ENCODE data around the gene OR10K1.
"Not testable (repeated sequence)": the region's sequence is repeated elsewhere in the genome, so short reads cannot be mapped to it uniquely, and the experiment has no call there.

Gene OR10K1, protein sequence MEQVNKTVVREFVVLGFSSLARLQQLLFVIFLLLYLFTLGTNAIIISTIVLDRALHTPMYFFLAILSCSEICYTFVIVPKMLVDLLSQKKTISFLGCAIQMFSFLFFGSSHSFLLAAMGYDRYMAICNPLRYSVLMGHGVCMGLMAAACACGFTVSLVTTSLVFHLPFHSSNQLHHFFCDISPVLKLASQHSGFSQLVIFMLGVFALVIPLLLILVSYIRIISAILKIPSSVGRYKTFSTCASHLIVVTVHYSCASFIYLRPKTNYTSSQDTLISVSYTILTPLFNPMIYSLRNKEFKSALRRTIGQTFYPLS

DNA sequence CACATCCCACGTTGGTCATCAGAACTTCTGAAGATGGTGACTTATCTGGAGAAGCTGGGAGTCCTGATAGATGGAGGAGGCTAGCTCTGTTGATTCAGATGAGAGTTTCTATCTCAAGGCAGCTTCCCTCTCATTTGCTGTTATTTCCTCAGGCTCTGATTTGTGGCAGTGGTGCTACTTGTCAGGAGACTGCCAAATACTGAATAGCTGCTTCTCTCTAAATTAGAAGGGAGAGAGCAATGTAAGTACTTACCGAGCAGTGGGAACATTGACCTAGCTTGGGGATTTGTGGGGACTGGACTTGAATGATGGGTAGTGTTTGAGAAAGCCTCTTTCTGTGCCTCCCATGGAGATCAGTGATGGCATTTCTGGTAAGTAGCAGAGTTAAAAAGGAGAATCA is at the start of gene OR10K1:
OR10K1 (plus strand) TSS at position 301 of the 400 bp plus-strand sequence. CDS start 3,728 bp downstream, outside the sequence.
- H3K9me3 ChIP-seq (ENCODE audit: control insufficient read depth, low read length) = no peaks in the 10 kb centered on the region
- no peaks in the 10 kb centered on the region for H3K27me3 ChIP-seq (replicated peaks; ENCODE audit: control insufficient read depth, insufficient read depth, low read length)
- no peaks in the 10 kb centered on the region for H3K36me3 ChIP-seq (ENCODE audit: control insufficient read depth, insufficient read depth, low read length, severe bottlenecking)
- DNase-seq (ENCODE audit: low read depth) = no peak
- no peak within 1 kb of the TSS for H3K9ac ChIP-seq (ENCODE audit: low read length)
- H3K4me3 ChIP-seq (ENCODE audit: low read length) = no peak within 1 kb of the TSS
- H3K4me1 ChIP-seq (ENCODE audit: control insufficient read depth, insufficient read depth, low read length) = no peaks in the 10 kb centered on the region

DNA sequence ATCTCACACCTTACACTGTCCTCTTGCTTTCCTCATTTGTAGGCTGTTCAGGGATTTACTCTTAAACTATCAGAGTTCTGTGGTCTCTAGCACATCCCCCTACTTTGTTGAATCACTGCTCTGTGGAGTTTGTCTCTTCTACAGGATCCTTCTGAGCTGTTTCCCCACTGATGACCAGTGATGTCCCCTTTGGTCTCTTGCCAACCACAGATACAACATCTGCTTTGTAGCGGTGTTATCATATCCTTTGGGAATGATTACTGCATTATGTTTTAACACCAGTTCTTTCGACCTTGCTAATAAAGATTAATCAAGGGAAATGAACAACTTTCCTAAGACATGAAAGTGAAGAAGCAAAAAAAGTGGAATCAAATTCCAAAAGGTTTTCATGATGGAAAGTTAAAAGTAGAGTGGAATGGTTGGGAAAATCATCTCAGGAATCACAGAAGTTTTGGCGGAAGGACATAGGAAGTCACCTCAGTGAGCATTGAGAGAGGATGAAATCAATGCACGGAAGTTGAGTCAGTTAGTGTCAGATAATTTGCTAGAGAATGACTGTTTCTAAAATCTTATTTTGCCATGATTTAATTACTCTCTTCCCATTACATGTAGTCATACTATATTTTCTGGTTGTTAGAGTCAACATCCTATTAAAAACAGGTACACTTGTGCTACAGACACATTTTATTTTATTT is 46.8 kb upstream of the OR10K1 start:
- no peak for DNase-seq (ENCODE audit: low read depth)
- Histone ChIP-seq H3K27me3 (replicated peaks; ENCODE audit: control insufficient read depth, insufficient read depth, low read length) (no peaks in the 10 kb centered on the region), H3K4me1 (ENCODE audit: control insufficient read depth, insufficient read depth, low read length) (no peaks in the 10 kb centered on the region), H3K36me3 (ENCODE audit: control insufficient read depth, insufficient read depth, low read length, severe bottlenecking) (no peaks in the 10 kb centered on the region), H3K4me3 (ENCODE audit: low read length) (no peak overlapping the region), H3K9me3 (ENCODE audit: control insufficient read depth, low read length) (no peaks in the 10 kb centered on the region), H3K9ac (ENCODE audit: low read length) (no peak overlapping the region)

DNA sequence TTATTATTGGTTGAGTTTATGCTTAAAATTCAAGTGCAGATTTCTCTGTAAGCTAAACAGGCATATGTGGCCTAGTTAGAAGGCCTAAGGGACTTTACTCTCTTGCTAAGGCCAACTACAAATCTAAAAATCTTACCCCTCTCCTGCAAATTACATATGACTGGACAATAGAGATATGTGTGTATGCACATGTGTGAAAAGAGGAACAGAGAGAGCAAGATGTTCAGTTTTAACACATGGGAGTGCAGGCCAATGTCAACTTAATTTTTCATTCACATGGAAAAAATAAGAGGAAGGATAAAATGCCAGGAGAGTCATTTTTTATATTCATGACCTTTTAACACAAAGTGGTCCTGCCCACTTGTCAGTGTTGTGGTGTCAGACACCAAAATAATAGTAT is 44.0 kb upstream of the OR10K1 start:
- H3K36me3 ChIP-seq (ENCODE audit: control insufficient read depth, insufficient read depth, low read length, severe bottlenecking) = no peaks in the 10 kb centered on the region
- no peaks in the 10 kb centered on the region for H3K4me1 ChIP-seq (ENCODE audit: control insufficient read depth, insufficient read depth, low read length)
- no peaks in the 10 kb centered on the region for H3K27me3 ChIP-seq (replicated peaks; ENCODE audit: control insufficient read depth, insufficient read depth, low read length)

DNA sequence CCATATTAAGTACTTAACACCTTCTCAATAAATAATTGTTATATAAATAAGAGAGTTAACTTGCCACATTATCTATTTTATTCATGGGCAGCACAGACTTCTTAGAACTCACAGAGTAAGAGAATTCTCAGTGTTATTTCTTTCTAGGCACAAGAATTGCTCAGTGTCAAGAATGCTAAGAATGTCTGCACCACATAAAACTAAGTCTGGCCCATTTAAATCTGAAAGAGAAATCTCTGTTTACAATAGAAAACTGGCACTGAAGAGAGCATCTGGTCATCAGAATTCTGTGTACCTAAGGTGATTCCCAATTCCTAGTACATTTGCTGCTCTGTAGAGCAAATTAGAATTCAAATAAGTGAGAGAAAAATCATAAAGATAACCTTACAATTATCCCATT is 39.4 kb upstream of the OR10K1 start:
- no peak for DNase-seq (ENCODE audit: low read depth)

More for the DNA sequence above, 44.0 kb upstream of the OR10K1 start:
- DNase-seq (ENCODE audit: low read depth) = no peak
- Histone ChIP-seq H3K4me3 (ENCODE audit: low read length) (no peak overlapping the region), H3K9me3 (ENCODE audit: control insufficient read depth, low read length) (no peaks in the 10 kb centered on the region), H3K9ac (ENCODE audit: low read length) (no peak overlapping the region)

DNA sequence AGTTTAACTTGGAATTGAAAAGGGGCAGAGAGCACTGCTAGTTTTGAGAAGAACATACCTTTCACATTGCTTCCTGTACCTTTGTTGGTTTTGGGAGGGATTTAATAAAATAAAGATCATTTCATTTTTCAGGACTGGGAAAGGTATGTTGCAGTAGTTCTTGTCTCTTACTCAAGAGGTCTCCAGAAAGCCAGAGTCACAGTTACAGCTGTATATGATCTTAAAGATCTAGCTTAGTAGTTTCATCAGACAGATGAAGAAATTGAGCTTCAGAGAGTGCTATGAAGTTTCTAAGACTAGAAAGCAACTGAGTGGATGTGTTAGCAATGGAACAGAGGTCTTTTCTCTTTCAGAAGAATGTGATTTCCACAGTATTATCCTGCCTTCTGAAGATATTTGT is 36.6 kb upstream of the OR10K1 start:
- Histone ChIP-seq H3K27me3 (replicated peaks; ENCODE audit: control insufficient read depth, insufficient read depth, low read length) (no peaks in the 10 kb centered on the region), H3K36me3 (ENCODE audit: control insufficient read depth, insufficient read depth, low read length, severe bottlenecking) (no peaks in the 10 kb centered on the region), H3K4me1 (ENCODE audit: control insufficient read depth, insufficient read depth, low read length) (no peaks in the 10 kb centered on the region), H3K9ac (ENCODE audit: low read length) (no peak overlapping the region), H3K4me3 (ENCODE audit: low read length) (no peak overlapping the region), H3K9me3 (ENCODE audit: control insufficient read depth, low read length) (no peaks in the 10 kb centered on the region)
- no peak for DNase-seq (ENCODE audit: low read depth)

More for the DNA sequence above, 39.4 kb upstream of the OR10K1 start:
- H3K9me3 ChIP-seq (ENCODE audit: control insufficient read depth, low read length) = no peaks in the 10 kb centered on the region
- H3K36me3 ChIP-seq (ENCODE audit: control insufficient read depth, insufficient read depth, low read length, severe bottlenecking) = no peaks in the 10 kb centered on the region
- H3K27me3 ChIP-seq (replicated peaks; ENCODE audit: control insufficient read depth, insufficient read depth, low read length) = no peaks in the 10 kb centered on the region
- H3K4me3 ChIP-seq (ENCODE audit: low read length) = no peak overlapping the region
- no peak overlapping the region for H3K9ac ChIP-seq (ENCODE audit: low read length)
- no peaks in the 10 kb centered on the region for H3K4me1 ChIP-seq (ENCODE audit: control insufficient read depth, insufficient read depth, low read length)

DNA sequence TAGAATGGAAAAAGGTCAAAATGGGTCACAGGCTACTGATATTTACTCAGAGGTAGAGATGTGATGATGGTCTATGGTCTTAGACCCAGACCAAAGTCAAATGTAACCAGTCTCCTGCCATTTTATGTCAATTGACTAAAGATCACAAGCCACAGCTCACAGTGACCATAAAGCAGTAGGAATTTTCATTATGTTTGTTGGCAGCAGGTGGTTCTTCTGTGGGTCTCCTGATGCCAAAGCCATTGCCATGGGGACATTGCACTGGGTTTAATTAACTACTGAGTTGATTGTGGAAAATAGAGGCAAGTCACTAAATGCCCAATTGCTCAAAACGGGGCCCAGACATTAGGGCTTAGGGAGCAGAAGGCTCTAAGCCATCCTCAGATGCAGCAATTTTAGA is 35.5 kb upstream of the OR10K1 start, which contains the start of gene OR10K2:
OR10K2 (minus strand) TSS at position 101 of the 400 bp plus-strand sequence. CDS start 5,371 bp downstream, outside the sequence.
- H3K9me3 ChIP-seq (ENCODE audit: control insufficient read depth, low read length) = no peaks in the 10 kb centered on the region
- H3K4me3 ChIP-seq (ENCODE audit: low read length) = no peak within 1 kb of the TSS
- no peaks in the 10 kb centered on the region for H3K36me3 ChIP-seq (ENCODE audit: control insufficient read depth, insufficient read depth, low read length, severe bottlenecking)
- DNase-seq (ENCODE audit: low read depth) = no peak
- no peaks in the 10 kb centered on the region for H3K27me3 ChIP-seq (replicated peaks; ENCODE audit: control insufficient read depth, insufficient read depth, low read length)
- H3K4me1 ChIP-seq (ENCODE audit: control insufficient read depth, insufficient read depth, low read length) = no peaks in the 10 kb centered on the region
- no peak within 1 kb of the TSS for H3K9ac ChIP-seq (ENCODE audit: low read length)

DNA sequence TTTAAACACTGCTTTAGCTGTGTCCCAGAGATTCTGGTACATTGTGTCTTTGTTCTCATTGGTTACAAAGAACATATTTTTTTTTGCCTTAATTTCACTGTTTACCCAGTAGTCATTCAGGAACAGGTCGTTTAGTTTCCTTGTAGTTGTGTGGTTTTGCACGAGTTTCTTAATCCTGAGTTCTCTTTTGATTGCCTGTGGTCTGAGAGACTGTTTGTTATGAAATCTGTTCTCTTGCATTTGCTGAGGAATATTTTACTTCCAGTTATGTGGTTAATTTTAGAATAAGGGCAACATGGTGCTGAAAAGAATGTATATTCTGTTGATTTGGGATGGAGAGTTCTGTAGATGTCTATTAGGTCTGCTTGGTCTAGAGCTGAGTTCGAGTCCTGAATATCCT is 31.5 kb upstream of the OR10K1 start:
- H3K4me3 ChIP-seq (ENCODE audit: low read length); H3K27me3 ChIP-seq (replicated peaks; ENCODE audit: control insufficient read depth, insufficient read depth, low read length); DNase-seq (ENCODE audit: low read depth); H3K4me1 ChIP-seq (ENCODE audit: control insufficient read depth, insufficient read depth, low read length); H3K9me3 ChIP-seq (ENCODE audit: control insufficient read depth, low read length); H3K9ac ChIP-seq (ENCODE audit: low read length); H3K36me3 ChIP-seq (ENCODE audit: control insufficient read depth, insufficient read depth, low read length, severe bottlenecking): not testable (repeated sequence)

DNA sequence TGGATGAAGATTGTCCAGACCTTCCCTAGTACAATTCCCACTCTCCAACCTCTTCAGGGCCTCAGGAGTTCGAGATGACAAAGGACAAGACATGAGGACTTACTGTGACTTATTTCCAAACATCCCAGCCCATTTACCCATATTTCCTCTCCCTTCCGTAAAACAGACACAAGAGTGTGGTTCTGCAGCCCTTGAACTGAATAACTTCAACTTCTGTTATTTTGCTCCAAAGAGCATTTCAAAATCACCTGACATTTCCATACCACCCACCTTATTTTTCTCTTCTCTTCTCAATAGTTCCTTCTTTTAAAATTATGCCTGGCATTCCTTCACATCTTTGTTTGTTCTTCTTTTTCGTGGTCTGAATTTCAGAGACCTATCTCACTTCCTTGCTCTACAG is 26.9 kb upstream of the OR10K1 start:
- H3K9ac ChIP-seq (ENCODE audit: low read length) = no peak overlapping the region
- no peak for DNase-seq (ENCODE audit: low read depth)
- no peaks in the 10 kb centered on the region for H3K36me3 ChIP-seq (ENCODE audit: control insufficient read depth, insufficient read depth, low read length, severe bottlenecking)
- no peak overlapping the region for H3K4me3 ChIP-seq (ENCODE audit: low read length)
- no peaks in the 10 kb centered on the region for H3K27me3 ChIP-seq (replicated peaks; ENCODE audit: control insufficient read depth, insufficient read depth, low read length)
- no peaks in the 10 kb centered on the region for H3K9me3 ChIP-seq (ENCODE audit: control insufficient read depth, low read length)
- no peaks in the 10 kb centered on the region for H3K4me1 ChIP-seq (ENCODE audit: control insufficient read depth, insufficient read depth, low read length)

DNA sequence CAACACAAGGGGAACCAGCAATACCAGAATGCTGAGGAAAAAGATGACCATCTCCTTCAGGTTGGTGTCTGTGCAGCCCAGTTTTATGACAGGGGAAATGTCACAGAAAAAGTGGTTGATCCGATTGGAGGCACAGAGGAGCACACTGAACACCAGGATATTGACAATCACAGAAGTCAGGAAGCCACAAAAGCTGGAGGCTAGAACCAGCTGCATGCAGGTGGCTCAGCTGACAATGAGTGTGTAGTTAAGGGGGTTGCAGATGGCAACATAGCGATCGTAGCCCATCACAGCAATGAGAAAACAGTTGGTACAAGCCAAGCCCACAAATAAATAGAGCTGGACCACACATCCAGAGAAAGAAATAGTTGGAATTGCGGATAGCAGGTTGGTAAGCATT is 16.3 kb upstream of the OR10K1 start:
- no peak overlapping the region for H3K4me3 ChIP-seq (ENCODE audit: low read length)
- no peaks in the 10 kb centered on the region for H3K9me3 ChIP-seq (ENCODE audit: control insufficient read depth, low read length)
- H3K9ac ChIP-seq (ENCODE audit: low read length) = no peak overlapping the region
- no peaks in the 10 kb centered on the region for H3K4me1 ChIP-seq (ENCODE audit: control insufficient read depth, insufficient read depth, low read length)
- H3K27me3 ChIP-seq (replicated peaks; ENCODE audit: control insufficient read depth, insufficient read depth, low read length) = no peaks in the 10 kb centered on the region
- H3K36me3 ChIP-seq (ENCODE audit: control insufficient read depth, insufficient read depth, low read length, severe bottlenecking) = no peaks in the 10 kb centered on the region
- no peak for DNase-seq (ENCODE audit: low read depth)

DNA sequence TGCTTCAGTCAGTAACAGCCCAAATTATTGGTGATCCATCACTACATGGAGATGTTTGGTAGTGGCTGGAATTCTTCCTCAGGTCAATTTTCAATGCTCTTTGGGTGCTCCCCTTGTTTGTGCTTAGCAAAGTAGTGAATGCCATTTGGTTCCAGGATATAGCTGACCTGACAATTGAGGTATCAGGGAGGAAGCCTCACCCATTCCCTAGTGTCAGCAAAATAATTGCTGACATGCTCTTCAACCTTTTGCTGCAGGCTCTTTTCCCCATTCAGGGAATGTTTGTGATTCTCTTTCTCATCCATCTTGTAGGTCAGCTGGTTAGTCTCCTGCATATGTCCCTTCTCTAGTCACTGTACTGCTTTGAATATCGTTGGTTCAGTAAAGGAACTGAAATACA is 7.1 kb upstream of the OR10K1 start:
- H3K27me3 ChIP-seq (replicated peaks; ENCODE audit: control insufficient read depth, insufficient read depth, low read length) = no peaks in the 10 kb centered on the region
- no peaks in the 10 kb centered on the region for H3K36me3 ChIP-seq (ENCODE audit: control insufficient read depth, insufficient read depth, low read length, severe bottlenecking)
- H3K4me3 ChIP-seq (ENCODE audit: low read length) = no peak overlapping the region
- no peak overlapping the region for H3K9ac ChIP-seq (ENCODE audit: low read length)
- H3K4me1 ChIP-seq (ENCODE audit: control insufficient read depth, insufficient read depth, low read length) = no peaks in the 10 kb centered on the region
- peaks cover 11% of the 10 kb centered on the region for H3K9me3 ChIP-seq (ENCODE audit: control insufficient read depth, low read length)
- DNase-seq (ENCODE audit: low read depth) = no peak

DNA sequence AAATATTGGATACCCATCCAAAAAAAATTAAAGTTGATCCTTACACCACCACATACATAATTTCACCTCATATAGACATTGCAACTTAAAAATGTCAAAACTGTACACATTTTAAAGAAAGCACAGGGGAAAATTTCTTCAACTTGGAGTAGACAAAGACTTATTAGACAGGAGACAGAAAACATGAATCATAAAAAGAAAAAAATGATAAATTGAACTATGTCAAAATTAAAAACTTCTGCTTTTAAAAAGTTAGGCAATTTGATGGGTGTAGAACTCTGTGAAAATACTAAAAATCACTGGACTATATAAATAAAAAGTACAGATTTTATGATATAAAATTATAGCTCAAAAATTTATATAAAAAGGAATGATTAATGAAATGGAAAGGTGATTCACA is 4.4 kb upstream of the OR10K1 start:
- no peaks in the 10 kb centered on the region for H3K4me1 ChIP-seq (ENCODE audit: control insufficient read depth, insufficient read depth, low read length)
- H3K27me3 ChIP-seq (replicated peaks; ENCODE audit: control insufficient read depth, insufficient read depth, low read length) = no peaks in the 10 kb centered on the region
- DNase-seq (ENCODE audit: low read depth) = no peak
- no peak overlapping the region for H3K9ac ChIP-seq (ENCODE audit: low read length)
- H3K36me3 ChIP-seq (ENCODE audit: control insufficient read depth, insufficient read depth, low read length, severe bottlenecking) = no peaks in the 10 kb centered on the region
- no peaks in the 10 kb centered on the region for H3K9me3 ChIP-seq (ENCODE audit: control insufficient read depth, low read length)
- H3K4me3 ChIP-seq (ENCODE audit: low read length) = no peak overlapping the region

All from adipocyte (in vitro differentiated cells).